T-helper 1 cell (primary cell): Measurements from ENCODE around the gene DOCK10.

Source experiments
- DNase-seq, 5 donors: peaks; one replicate each; pipeline ENCODE4 v3.0.0-alpha.2; 2012 to 2020

The DOCK10 gene

DNA sequence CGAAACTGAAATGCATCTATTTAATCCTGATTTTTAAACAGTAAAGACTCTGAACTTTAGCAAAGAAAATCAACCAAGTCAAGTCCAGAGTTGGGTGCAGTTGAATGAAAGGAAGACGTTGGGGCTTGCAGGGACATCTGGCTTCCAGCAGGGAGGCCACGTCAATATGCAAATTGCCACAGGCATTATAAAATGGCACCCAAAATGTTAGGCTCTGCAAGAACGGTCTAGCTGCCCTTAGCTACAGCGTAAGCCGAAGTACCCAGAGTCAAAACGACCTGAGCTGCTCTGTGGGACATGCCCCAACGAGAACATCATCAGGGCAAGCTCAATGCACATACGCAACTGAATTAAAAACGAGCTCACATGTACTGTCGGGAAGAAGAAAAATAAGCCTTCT is 30.7 kb downstream of the DOCK10 start:
- DNase-seq: no peak

DNA sequence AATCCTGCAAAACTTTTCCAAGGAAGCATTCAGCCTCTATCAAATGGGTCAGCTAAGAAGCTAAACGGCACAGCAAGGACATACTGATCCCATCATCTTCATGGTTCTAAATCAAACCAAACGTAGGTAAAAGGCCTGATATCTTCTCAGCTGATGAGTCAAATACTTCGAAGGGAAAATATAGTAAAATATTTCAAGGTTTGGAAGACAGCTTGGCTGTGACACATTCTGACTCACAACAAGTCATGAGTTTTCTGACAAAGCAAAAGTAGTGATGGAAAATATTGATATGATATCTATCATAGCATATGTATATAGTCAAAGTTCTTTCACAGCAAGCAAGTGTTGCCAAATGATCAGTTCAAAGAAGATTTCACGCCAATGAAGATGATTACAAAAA is 31.5 kb downstream of the DOCK10 start:
- peak in 1 of 5 donors; percentile 43 for DNase-seq

DNA sequence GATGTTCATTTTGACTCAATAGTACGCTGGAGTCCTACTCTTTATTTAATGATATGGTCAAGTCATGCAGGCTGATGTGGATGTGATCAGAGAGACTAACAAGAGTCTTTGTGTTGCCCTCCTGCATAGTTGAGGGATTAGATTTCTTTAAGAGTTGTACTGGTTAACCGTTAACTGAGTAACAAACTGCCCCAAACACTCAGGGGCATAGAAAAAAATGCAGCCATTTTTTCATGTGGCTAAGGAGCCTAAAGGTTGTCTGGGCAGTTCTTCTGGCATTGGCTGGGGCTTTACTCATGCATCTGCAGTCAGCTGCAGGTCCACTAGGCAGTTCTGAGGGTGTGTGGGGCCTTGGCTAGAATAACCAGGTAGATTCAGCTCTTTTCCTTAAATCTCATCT is 32.5 kb downstream of the DOCK10 start:
- no peak for DNase-seq

DNA sequence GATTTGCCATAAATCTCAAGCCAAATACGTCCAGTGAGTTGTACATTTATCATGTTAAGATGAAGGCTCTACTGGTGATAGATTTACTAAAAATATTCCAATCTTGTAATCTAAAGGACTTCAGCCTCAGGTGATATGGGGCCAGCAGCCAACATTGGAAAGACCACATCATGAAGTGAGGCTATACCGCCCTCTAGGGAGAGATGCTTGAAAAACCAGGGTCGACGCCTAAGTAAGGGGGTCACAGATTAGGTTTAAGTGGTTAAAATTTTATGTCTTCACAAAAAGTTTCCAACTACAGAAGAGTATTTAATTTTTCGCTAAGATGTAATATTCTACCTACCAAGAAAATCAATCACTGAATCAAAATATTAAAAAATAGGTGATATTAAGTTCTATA is 33.3 kb downstream of the DOCK10 start:
- no peak for DNase-seq

- DNase-seq: no peak
Observed at GRCh38 chr2:225008179-225008856, 34.0 kb downstream of the DOCK10 start.

DNA sequence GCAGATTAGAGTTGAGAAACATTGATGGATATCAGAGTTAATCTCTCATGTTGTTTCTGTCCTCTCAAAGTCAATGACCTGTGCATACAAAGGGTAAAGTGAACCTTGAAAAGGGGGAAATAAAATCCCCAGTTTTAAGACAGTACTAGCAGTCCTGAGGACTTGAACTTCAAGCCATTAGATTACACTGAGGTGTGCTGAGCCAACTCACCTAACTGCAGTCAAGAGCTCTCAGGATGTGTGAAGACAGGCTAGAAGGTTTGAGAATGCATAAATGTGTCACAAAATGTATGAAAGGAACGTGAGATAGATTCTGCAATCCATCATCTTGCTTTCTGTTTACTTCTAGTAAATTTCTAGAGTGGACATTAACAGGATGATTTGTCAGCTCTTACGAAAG is 35.5 kb downstream of the DOCK10 start:
- no peak for DNase-seq

- no peak for DNase-seq
Observed at GRCh38 chr2:225004597-225004996, 37.7 kb downstream of the DOCK10 start.

DNA sequence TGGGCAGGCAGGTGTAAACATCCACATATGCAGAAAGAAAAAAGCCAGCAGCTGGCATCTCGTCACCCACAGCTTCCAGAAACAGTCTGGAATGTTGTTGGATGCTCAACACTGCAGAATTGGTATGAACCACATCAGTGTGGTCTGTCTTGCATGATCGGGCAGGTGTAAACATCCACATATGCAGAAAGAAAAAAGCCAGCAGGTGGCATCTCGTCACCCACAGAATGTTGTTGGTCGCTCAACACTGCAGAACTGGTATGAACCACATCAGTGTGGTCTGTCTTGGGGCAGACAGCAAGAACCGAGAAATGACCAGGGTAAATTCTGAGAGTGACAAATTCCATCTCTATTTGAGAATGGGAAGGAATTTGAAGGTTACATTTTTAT is 39.6 kb downstream of the DOCK10 start:
- DNase-seq: peak in 1 of 5 donors; percentile 37

- DNase-seq: peak; percentile 20 to 71 (median 50)
Observed at GRCh38 chr2:225002039-225002655, 40.1 kb downstream of the DOCK10 start.

GRCh38 chr2:224999754-225000153 is 42.5 kb downstream of the DOCK10 start:
- DNase-seq: no peak

DNA sequence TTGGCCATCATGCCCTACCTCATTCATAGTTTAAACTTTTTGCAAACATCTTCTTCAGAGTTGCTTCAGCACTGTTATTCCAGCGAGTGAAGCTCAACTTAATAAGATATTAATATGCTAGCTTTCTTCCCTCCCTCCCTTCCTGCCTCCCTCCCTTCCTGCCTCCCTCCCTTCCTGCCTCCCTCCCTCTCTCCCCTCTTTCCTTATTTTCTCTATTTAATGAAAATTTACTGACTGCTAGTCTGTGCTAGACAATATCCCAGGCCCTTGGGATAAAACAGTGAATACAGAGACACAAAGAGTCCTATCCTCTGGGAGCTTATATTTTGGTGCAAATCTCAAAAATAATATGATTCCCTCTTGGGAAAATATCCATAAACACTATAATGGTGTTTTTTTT is 42.9 kb downstream of the DOCK10 start:
- no peak for DNase-seq

- no peak for DNase-seq
Observed at GRCh38 chr2:224997802-224998201, 44.5 kb downstream of the DOCK10 start.

DNA sequence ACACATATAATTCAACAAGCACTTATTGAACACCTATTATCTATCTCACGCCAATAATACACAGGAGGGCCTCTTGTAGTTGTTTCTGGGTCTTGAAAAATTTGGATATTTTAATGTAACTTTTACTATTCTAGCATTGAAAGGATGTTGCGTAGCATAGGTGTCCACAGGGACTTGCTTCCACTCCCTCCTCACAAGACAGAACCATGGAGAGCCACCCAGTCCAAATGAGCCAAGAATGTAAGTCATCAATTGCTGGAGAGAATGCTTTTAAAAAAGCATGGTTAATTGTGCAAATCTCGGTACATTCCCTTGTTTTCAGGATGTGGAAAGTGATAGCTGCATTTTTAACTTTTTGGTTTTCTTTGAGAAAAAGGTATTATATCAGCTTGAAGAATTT is 46.8 kb downstream of the DOCK10 start:
- no peak for DNase-seq

GRCh38 chr2:224994242-224994823 is 47.9 kb downstream of the DOCK10 start:
- no peak for DNase-seq

GRCh38 chr2:224990710-224991109 is 51.6 kb downstream of the DOCK10 start:
- no peak for DNase-seq

- no peak for DNase-seq
Observed at GRCh38 chr2:224987733-224988132, 54.5 kb downstream of the DOCK10 start.

GRCh38 chr2:224986477-224986876 is 55.8 kb downstream of the DOCK10 start:
- peak in 1 of 5 donors; percentile 46 for DNase-seq

- DNase-seq: peak in 1 of 5 donors; percentile 59
Observed at GRCh38 chr2:224984637-224985036, 57.6 kb downstream of the DOCK10 start.

GRCh38 chr2:224983712-224984554 is 58.3 kb downstream of the DOCK10 start:
- no peak for DNase-seq

GRCh38 chr2:224982910-224983711 is 59.2 kb downstream of the DOCK10 start:
- DNase-seq: peak in 3 of 5 donors; percentile 18 to 65 (median 22)

DNA sequence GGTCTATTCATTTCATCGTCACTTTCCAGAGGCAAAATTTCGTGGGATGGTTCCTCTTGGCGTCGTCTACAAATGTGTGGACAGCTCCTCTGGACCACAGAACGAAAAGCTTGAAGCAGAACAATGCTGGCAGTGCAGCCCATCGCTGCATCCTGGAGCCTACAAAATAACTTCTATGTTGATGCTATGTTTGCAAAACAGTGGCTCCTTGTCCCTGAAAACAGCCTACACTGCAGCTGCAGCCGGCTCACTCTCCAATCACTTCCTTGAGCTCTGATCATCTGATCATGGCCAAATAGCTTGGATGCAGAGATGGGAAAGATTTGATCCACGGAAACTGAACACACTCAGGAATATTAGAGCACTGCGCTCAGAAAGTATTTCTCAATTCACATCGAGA is 60.0 kb downstream of the DOCK10 start:
- DNase-seq: no peak
